Peyer's patch (tissue), 4 donors: Measurements from ENCODE around the gene CTCF. TPM values are rescaled to one million over a fixed set of nuclear protein-coding genes. Genes with fewer than 3 reads are reported as not detected.

Source experiments
- DNase-seq, 3 donors: peaks; one replicate each; pipeline ENCODE4 v3.0.0-alpha.2; 2017 to 2019
- H3K27ac ChIP-seq, 4 donors: fragments of 200-600 bp; sonication (generic); one replicate each; pipeline ENCODE4 v1.5.1; 2016 to 2019
- H3K27me3 ChIP-seq, 2 donors: fragments of 200-600 bp; sonication (generic); one replicate each; pipeline ENCODE4 v1.5.1; 2019
- H3K36me3 ChIP-seq, 3 donors: fragments of 200-600 bp; sonication (generic); one replicate each; pipeline ENCODE4 v1.5.1; 2016 to 2019
- H3K4me1 ChIP-seq, 4 donors: fragments of 200-600 bp; sonication (generic); one replicate each; pipeline ENCODE4 v1.5.1; 2016 to 2019
- H3K4me3 ChIP-seq, 4 donors: fragments of 200-600 bp; sonication (generic); 1 replicate in 3 of 4; 2 replicates in 1 of 4; pipeline ENCODE4 v1.5.1; 2016 to 2019; ENCODE audit warnings: mild to moderate bottlenecking in 1 of 4
- H3K9me3 ChIP-seq, 4 donors: fragments of 200-600 bp; sonication (generic); one replicate each; pipeline ENCODE4 v1.5.1; 2016 to 2019; ENCODE audit warnings: mild to moderate bottlenecking in 1 of 4
- CTCF ChIP-seq, 6 experiments: fragments of 450-650 bp in 4 of 6; fragments of 200-600 bp in 2 of 6; sonication (generic) in 1 of 6; IDR thresholded peaks; one replicate each; pipeline ENCODE4 v1.5.1; 2017 to 2019; ENCODE audit warnings: antibody characterized with exemption in 6 of 6, mild to moderate bottlenecking in 3 of 6, moderate library complexity in 1 of 6
- POLR2A ChIP-seq, 2 donors: fragments of 450-650 bp; IDR thresholded peaks; one replicate each; pipeline ENCODE4 v1.5.1; 2017; ENCODE audit warnings: antibody characterized with exemption in 2 of 2, mild to moderate bottlenecking in 2 of 2, moderate library complexity in 2 of 2
- total RNA-seq, 4 donors: library from RNA; depleted of rRNA; stranded (reverse); fragments of >200 nt; gene quantifications; one replicate each; pipeline ENCODE4 v1.1.0, GENCODE V29; 2016

Gene CTCF
- total RNA-seq, 4 donors from 2014 or later, result 35.3 to 59.4 (median 42.7) TPM

- peak overlapping the region; percentile 14 to 91 (median 58) for H3K27ac ChIP-seq
- DNase-seq, result peak in 2 of 3 donors; percentile 91
- TF ChIP-seq POLR2A (IDR thresholded peaks at IDR 0.05) (no peak), CTCF (IDR thresholded peaks at IDR 0.05) (peak in 1 of 6 experiments; percentile 7)
- H3K4me1 ChIP-seq, result peaks cover 3 to 27% (median 26%) of the 10 kb centered on the region in 4 donors
- no peaks in the 10 kb centered on the region for H3K27me3 ChIP-seq
- H3K36me3 ChIP-seq, result peaks cover 0 to 25% (median 0%) of the 10 kb centered on the region in 3 donors
- H3K9me3 ChIP-seq, result no peaks in the 10 kb centered on the region
- H3K4me3 ChIP-seq, result peak overlapping the region in 1 of 4 donors; percentile 27
These were observed 14.7 kb upstream of the CTCF start for GRCh38 chr16:67547423-67548264.

GRCh38 chr16:67548265-67549126 lies 13.8 kb upstream of the CTCF start:
- H3K27ac ChIP-seq, result peak overlapping the region in 3 of 4 donors; percentile 56 to 91 (median 60)
- DNase-seq, result peak in 2 of 3 donors; percentile 67 to 68
- peak overlapping the region in 1 of 4 donors; percentile 27 for H3K4me3 ChIP-seq
- H3K9me3 ChIP-seq, result no peaks in the 10 kb centered on the region
- TF ChIP-seq POLR2A (IDR thresholded peaks at IDR 0.05), result no peak
- TF ChIP-seq CTCF (IDR thresholded peaks at IDR 0.05), result no peak
- H3K27me3 ChIP-seq, result no peaks in the 10 kb centered on the region
- H3K4me1 ChIP-seq, result peaks cover 3 to 34% (median 30%) of the 10 kb centered on the region in 4 donors
- H3K36me3 ChIP-seq, result peaks cover 0 to 17% (median 0%) of the 10 kb centered on the region in 3 donors

- no peak for DNase-seq
- no peak overlapping the region for H3K4me3 ChIP-seq
- H3K4me1 ChIP-seq, result peaks cover 3 to 34% (median 30%) of the 10 kb centered on the region in 4 donors
- TF ChIP-seq CTCF (IDR thresholded peaks at IDR 0.05) (no peak), POLR2A (IDR thresholded peaks at IDR 0.05) (no peak)
- peak overlapping the region in 2 of 4 donors; percentile 56 to 91 for H3K27ac ChIP-seq
- no peaks in the 10 kb centered on the region for H3K9me3 ChIP-seq
- no peaks in the 10 kb centered on the region for H3K27me3 ChIP-seq
- H3K36me3 ChIP-seq, result peaks cover 0 to 17% (median 0%) of the 10 kb centered on the region in 3 donors
These were observed 13.1 kb upstream of the CTCF start for GRCh38 chr16:67549240-67549639.

GRCh38 chr16:67549936-67550335 lies 12.4 kb upstream of the CTCF start:
- Histone ChIP-seq H3K27ac (peak overlapping the region in 2 of 4 donors; percentile 28 to 91), H3K4me3 (no peak overlapping the region), H3K9me3 (no peaks in the 10 kb centered on the region), H3K4me1 (peaks cover 3 to 34% (median 27%) of the 10 kb centered on the region in 4 donors), H3K36me3 (peaks cover 0 to 17% (median 0%) of the 10 kb centered on the region in 3 donors), H3K27me3 (no peaks in the 10 kb centered on the region)
- no peak for DNase-seq
- no peak for TF ChIP-seq CTCF (IDR thresholded peaks at IDR 0.05)
- TF ChIP-seq POLR2A (IDR thresholded peaks at IDR 0.05), result no peak

- Histone ChIP-seq H3K36me3 (peaks cover 0 to 6% (median 0%) of the 10 kb centered on the region in 3 donors), H3K4me1 (peaks cover 3 to 34% (median 27%) of the 10 kb centered on the region in 4 donors), H3K27me3 (no peaks in the 10 kb centered on the region), H3K4me3 (no peak overlapping the region), H3K27ac (peak overlapping the region in 1 of 4 donors; percentile 72), H3K9me3 (no peaks in the 10 kb centered on the region)
- no peak for DNase-seq
- TF ChIP-seq CTCF (IDR thresholded peaks at IDR 0.05) (no peak), POLR2A (IDR thresholded peaks at IDR 0.05) (no peak)
These were observed 11.2 kb upstream of the CTCF start for GRCh38 chr16:67551091-67551490.
